HG03280 (cell line): ENCODE results near the gene KIAA0040.

Experiments used
- ATAC-seq: cut with Tn5 transposase; IDR thresholded peaks from one replicate; pipeline ENCODE4 v1.9.1; 2021; ENCODE audit warnings: mild to moderate bottlenecking, moderate library complexity; ENCODE audit not compliant: unreplicated experiment

Gene KIAA0040

DNA sequence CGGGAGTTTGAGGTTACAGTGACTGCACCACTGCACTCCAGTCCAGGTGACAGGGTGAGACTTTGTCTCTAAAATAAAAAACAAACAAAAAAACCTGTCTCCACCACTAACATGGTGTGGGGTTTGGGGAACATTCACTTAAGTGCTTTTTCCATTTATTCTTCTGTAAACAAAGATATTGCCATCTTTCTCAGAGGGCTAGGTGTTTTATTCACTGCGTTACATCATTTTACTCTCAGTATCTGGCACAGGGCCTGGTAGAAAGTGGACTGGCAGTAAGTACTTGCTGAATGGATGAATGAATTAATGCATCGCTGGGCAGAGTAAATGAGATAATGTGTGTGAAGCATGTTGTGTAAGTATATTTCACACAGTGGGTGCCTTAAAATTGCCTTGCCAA, 20.1 kb downstream of the KIAA0040 start:
- ATAC-seq = no peak

DNA sequence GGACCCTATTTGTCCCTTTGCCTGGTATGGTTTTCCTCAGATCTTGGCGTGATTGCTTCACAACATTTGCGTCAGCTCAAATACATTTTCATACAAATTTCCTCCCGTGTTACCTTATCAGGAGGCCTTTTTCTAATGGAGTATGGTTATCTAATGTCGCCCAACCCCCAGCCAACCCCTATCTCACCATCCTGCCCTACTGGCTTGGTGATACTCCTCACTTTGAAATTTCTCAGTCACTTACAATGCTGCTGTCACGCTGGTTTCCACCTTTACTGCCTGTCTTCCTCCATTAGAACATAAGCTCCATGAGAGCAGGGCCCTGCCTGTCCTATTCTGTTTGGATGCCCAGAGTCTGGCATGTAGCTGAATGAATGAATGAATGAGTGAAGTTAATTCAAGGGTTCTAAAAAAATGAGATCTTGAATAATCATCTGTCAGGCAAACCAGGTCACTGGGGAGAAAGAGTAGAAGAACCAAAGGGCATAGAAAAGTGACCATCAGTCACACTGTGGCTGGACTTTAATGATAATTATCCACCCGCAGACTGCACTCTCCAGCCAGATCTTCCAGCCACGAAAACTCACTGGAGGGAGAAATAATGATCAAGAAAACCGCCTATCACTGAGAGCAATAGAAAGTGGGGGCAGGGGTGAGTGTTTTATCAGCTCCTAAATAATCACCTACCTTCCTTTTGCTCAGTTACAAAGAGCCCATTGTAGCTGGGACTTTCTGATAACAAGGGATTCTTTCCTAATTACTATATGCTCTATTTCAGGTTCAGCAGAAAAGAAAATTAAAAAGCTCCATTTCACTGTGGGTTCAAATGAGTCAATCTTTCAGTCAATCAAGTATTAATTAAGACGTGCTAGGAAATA, 21.3 kb downstream of the KIAA0040 start:
- no peak for ATAC-seq

DNA sequence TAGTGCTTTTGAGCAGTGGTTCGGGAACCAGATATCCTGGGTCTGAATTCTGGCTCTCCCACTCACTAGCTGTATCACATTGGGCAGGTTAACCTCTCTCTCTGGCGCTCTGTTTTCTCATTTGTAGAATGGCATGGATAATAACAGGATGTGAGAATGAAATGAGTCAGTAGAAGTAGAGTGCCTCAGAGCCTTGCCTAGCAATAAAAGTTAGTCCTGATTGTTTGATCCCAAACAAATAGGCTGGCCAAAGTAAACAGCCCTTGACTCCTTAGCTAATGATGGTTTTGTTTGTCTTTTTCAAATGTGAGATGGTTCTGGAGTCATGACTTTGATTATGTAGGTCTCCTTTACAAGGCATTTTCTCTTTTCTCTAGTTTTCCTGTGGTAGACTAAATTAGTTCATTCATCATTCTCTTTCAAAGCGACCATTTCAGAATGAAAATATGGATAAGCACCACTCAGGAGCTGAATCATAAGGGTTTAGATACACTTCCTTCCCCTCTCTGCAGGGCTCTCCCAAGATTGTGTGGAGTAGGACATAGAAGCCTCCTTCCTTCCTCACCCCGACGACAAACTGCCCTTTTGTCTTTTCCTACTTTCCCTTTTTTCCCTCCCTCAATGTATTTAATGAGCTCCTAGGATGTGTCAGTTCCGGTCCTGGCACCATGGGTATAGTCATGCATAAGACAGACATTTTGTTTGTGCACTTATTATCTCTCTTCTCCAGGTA, 23.1 kb downstream of the KIAA0040 start:
- ATAC-seq = no peak

- no peak for ATAC-seq
Measured at GRCh38 chr1:175168782-175169181, 23.8 kb downstream of the KIAA0040 start.

DNA sequence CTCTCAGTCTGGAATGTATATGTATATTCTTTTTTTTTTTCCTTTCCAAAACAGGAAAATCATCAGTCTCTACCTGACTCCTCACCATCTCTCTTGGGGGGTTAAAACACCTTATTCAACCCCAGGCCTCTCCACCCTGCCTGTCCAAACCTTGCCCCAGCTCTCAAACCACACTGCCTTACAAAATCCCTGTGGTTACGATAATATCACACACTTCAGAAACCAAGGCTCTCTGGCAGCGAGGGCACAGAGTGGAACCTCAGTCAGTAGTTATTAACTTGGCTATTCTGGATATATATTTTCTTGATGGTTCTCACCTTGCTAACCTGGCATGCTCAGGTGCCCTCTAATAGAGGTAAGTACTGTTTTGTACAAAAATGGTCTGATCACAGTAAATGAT, 24.7 kb downstream of the KIAA0040 start:
- ATAC-seq = no peak

GRCh38 chr1:175166746-175167145, 25.8 kb downstream of the KIAA0040 start:
- no peak for ATAC-seq

DNA sequence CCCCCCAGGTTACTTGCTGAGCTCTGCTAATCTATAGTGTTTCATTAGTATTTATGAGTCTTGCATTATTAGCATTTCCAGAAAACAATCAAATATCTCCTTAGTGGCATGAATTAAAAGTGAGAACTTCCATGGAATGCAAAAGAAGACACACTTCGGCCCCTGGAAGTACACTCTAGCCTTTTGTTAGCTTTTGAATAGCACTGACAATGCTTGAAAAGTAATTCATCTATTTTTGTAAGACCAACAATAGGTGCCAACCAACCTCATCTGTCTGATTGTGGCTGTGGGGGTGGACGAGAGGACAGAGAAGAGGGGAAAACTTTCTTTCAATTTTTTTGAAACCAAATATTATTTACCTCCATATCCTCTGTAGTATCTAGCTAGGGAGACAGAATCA, 27.8 kb downstream of the KIAA0040 start:
- ATAC-seq = no peak

DNA sequence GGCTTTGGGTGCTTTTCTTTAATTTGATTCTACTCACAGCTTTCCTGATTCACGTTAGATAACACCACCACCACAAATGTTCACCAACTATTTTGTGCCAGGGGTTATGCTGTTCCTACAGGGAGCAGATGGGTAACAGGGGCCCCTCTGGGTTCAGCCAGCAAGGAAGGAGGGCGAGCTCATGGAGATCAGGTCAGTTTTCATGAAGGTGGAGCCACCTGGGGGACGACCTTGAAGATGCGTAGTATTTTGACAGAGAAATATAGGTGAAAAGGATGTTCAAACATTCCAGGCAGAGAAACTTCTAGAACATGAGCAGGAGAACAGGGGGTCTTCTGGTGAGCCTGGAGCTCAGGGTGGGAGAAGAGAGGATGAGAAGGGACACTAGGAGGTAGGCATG, 28.9 kb downstream of the KIAA0040 start:
- ATAC-seq = no peak

- no peak for ATAC-seq
Measured at GRCh38 chr1:175162955-175163354, 29.6 kb downstream of the KIAA0040 start.

- no peak for ATAC-seq
Measured at GRCh38 chr1:175158170-175158591, 34.4 kb downstream of the KIAA0040 start.

DNA sequence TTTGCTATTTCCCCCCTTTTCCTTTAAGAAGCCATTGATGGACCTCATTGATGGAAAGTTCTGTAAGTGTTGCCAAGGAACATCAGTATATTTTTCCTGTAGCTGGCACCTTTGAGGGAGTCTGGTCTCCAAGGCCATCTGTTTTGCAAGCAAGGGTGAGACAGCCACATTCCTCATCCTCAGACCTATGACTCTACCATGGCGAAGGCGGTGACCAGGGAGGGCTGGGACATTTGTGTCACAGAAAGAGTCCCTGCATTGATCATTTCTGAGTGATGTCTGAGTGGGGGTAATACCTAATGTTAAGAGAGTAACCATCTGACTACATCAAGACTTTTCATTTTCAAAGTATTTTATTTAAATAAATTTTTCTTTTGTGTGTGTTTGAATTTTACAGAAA, 35.4 kb downstream of the KIAA0040 start:
- ATAC-seq = no peak

- ATAC-seq = no peak
Measured at GRCh38 chr1:175155936-175156335, 36.6 kb downstream of the KIAA0040 start.

GRCh38 chr1:175155473-175155856, 37.1 kb downstream of the KIAA0040 start:
- no peak for ATAC-seq

GRCh38 chr1:175154629-175155472, 37.7 kb downstream of the KIAA0040 start:
- peak; percentile 49 for ATAC-seq

GRCh38 chr1:175152006-175152652, 40.4 kb downstream of the KIAA0040 start:
- no peak for ATAC-seq

GRCh38 chr1:175150596-175151319, 41.8 kb downstream of the KIAA0040 start:
- ATAC-seq = no peak

DNA sequence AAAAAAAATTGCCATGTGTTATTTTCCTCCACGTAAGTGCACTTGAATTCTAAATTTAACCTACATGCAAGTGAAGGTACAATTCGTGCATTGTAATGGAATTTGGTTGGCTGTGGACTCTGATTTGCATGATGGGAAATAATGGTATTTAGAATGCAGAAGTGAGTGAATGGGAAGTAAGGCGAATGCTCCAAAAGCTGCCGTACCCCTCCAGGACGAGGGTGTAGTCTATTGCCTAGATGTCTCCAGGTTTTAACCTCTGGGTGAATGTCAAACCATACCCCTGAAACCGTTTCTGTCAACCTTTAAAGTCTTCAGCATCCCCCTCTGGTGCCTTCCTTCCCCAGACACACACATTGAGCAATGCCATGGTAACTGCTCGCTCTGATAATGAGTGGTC, 44.5 kb downstream of the KIAA0040 start:
- no peak for ATAC-seq

- ATAC-seq = no peak
Measured at GRCh38 chr1:175147569-175147968, 45.0 kb downstream of the KIAA0040 start.

- peak; percentile 34 for ATAC-seq
Measured at GRCh38 chr1:175146529-175147213, 45.9 kb downstream of the KIAA0040 start.
